GM19455 (cell line): Measurements from ENCODE around the gene NKX2-2.

Experiments
- ATAC-seq: cut with Tn5 transposase; IDR thresholded peaks from one replicate; pipeline ENCODE4 v1.9.1; 2021; ENCODE audit not compliant: unreplicated experiment

Gene NKX2-2

DNA sequence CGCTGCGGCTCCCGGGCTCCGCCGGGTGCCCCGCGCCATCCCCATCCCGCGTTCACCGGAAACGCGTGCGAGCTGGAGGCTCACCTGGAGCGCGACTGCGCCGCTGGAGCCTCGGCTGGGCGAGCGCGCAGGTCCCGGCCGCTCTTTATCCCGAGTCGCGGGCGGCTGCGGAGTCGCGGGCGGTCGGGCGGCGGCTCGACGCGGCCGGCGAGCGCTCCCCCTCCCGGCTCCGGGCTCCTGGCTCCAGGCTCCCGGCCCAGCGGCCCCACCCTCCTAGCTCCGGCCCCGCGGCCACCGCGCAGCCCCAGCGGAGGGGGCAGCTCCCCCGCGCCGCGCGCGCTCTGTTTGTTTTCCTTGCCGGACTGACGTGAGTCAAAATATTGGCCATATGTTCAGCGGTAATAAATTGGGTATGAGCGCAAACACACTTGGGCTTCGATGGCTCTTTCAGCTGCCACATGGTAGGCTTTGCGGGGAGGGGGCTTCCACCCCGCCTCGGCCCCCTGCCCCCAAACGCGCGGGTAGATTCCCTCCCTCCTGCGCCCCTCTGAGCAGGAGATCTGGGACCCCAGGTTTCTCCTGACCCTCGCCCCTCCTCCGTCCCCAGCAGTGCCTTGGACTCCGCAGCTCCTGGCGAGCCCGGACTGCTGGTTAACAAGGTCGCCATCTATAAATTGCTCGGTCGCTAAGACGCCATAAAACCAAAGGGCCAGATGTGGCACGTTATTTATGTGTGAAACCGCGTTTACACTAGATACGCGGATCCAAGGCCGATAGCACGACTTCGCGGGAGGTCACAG, 8.8 kb upstream of the NKX2-2 start:
- ATAC-seq: no peak

DNA sequence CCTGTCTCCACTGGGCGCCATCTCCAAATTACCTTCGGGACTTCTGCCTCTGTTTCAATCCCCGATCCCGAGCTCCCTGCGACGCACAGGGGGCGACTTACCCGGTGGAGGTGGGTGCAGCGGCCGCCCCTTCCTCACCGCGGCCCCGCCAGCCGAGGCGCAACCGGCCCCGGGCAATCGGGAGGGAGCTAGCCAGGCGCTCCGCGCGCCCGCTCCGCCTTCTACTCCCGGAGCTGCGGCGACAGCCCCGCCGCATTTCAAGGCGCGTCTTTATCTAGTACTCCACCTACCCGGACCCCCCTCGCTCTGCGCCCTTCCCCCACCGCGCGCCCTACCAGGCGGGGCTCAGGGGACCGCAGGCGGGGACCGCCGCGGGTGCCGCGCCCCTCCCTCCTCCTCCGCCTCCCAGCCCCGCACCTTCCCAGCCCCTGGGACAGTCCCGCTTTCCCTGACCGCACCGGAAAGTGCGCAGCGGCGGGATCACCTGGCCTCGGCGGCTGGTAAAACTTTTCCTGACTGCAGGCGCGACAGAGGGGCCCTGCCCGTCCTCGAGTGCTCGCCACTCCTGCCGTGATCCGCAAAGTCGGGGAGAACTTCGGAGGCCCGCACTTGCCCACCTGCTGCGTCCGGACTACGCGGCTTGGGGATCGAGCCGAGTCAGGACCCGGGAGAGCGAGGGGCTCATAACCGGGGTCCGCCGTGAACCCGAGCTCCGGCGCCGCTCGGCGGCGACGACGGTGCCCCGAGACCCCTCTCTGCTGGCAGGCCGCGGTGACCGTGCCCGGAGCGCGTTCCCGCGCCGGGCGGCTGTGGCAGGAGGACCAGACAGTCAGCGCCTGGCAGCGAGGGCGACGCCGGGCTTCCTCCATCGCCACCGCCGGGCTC, 8.0 kb upstream of the NKX2-2 start:
- no peak for ATAC-seq

DNA sequence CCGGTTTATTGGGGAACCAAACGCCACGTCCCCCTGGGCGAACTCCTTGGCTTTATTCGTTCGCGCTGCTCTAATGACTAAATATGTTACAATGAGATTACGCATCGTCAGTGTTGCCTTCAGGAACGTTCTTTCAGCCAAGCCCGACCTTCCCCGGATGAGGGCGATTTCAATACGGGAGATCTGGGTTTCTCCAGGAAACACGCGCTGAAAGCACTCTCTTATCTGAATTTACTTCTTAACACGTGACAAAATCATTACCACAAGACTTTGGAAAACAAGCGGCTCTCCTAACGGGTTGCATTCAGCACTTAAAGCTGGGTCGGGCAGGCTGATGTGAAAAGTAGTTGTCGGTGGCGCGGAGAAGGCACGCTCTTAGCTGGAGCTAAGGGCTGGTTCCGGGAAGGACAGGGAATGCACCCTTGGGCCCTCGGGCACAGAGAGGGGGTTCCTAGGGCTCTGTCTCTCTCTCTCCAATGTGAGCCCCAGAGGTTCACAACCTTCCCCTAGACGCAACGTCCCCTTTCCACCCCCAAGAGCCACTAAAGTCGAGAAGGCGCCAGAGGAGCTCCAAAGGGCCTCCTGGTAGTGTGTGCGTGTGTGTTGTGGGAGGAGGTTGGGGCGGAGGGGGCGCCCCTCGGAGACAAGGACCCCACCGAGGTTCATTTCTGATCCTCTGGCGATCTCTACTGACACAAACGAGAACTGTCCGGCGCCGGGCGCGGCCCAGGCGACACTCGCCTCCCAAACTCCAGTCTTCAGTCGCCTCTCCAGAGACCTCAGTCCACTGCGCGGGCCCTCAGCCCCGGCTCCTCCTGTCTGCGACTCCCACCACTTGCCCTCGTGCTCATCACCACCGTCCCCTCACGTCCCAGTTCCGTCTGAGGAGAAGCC, 7.1 kb upstream of the NKX2-2 start:
- no peak for ATAC-seq

DNA sequence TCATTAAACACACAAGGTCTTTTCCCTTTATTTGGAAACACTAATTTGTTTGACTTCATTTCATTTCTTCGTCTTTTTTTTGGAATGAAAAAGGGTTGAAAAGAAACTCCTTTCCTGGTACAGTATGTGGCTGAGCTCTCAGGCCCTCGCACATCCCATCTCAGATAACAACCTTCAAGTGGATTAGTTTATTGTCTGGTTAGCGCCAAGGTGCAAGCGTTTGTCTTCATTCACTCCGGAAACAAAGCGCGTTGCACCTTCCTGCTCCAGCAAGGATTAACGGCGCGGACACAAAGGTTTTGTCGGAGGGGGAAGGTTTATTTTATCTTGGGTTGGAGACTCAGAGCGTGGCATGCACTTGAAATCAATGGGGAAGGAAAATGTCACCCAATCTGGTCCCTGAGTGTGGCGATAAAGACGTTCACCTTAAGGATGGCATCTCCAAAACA, 5.3 kb upstream of the NKX2-2 start:
- ATAC-seq: no peak

DNA sequence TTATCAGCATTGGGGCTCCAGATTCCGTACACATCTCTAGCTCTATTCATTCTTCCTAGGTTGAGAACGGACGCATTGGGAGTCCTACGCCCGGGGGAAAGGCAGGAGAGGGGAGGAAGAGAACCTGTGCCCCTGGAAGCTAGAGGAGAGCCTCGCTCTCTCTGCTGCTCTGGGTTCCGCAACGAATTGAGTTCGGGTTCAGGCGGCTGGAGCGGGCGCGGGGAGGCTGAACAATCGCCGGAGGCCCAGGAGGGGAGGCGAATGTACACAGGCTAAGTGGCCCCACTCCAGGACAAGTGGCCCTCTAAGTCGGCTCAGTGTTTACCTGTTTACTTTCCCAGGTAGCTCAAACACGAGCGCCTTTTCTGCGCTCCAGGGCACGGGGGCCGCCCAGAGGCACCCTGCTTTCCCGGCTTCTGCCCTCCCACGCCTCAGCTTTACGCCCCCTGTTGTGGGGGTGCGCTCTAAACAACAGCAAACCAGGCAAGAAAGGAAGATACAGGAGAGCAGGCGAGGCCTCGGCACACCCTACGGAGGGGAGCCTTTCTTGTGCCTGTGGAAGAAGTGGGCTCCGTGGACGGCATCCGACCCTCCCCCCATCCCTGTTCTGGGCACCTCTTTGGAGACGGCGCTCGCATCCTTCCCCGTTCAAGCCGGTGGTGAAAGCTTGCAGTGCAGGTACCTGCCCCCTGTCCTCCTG, 4.6 kb upstream of the NKX2-2 start:
- ATAC-seq: no peak

DNA sequence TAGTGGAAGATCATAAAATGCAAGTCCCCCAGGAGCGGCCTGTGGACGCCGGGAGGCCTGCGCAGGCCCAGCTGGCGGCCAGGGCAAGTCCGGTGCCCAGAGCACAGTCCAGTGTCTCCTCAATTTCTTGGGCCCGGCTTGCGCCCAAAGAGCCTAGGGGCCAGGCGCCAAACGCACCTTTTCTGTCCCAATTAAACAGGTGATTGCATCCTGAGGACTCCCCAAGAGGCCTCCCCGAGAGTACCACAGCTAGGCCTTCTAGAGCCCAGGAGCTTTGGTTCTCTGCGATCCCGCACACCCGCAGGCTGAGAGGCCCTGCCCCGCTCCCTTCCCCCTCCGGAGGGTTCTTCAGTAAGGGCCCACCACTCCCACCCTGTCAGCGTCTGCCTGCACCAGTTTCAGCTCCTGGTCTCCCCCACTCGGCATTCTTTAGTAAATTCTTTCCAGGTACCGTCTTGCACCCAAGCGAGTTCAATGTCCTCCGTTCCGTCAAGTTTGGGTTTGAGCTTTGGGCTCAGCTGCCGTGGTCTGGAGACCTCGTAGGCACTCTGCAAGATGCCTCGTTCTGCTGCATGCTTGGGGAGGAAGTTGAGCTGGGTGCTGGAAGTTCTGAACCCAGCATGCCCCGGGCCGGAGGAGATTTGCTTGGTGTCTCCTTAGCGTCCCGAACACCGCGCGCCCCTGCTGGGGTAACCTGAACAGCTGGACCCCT, 3.9 kb upstream of the NKX2-2 start:
- ATAC-seq: no peak

DNA sequence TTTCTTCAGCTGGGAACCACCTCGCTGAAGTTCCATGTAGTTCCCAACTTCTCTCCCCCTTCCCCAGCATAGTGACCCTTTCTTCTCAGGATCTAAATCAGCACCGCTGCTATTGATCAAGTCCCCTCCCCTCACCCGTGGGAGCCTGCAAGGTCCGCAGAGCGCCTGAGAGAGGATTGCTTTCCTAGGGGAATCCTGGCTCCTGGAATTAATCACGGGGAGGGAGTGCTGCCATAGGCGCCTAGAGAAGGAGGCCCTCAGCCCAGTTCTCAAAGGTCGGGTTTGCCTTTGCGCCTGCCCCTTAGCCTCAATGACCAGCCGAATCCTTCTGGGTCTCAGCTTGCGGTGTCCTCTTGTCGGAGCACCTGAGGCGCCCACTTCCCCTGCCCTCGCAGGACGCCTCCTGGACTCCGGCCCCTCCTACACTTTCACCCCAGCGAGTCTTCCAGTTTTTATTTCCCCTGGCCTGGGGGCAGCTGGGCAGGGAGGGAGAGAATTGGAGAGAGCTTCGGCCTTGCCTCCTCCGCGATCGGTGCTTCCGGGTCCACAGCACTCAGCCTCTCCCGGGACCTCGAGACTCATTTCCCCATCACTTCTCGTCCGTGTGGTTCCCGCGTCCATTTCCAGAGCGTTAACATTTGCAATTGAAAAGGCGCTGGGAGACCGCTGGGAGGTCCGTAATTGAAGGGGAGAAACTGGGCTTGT, 3.1 kb upstream of the NKX2-2 start:
- ATAC-seq: no peak

DNA sequence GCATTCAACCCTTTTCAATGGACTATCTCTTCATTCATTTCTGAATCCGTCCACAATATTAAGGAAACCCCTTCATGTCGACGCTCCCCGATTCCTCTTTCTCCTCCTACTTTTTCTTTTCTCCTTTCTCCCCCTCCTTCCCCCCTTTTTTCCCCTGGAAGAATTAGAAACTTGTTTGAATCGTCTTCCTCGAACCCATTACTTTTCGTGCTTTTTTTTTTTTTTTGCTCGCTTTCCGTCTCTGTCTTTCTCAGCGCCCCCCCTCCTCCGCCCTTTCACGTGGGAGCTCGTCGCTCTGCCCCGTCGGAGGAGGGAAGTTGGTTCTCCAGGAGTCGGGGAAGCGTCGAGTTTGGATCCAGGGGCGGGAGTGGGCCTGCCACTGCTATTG, 2.3 kb upstream of the NKX2-2 start:
- no peak for ATAC-seq

DNA sequence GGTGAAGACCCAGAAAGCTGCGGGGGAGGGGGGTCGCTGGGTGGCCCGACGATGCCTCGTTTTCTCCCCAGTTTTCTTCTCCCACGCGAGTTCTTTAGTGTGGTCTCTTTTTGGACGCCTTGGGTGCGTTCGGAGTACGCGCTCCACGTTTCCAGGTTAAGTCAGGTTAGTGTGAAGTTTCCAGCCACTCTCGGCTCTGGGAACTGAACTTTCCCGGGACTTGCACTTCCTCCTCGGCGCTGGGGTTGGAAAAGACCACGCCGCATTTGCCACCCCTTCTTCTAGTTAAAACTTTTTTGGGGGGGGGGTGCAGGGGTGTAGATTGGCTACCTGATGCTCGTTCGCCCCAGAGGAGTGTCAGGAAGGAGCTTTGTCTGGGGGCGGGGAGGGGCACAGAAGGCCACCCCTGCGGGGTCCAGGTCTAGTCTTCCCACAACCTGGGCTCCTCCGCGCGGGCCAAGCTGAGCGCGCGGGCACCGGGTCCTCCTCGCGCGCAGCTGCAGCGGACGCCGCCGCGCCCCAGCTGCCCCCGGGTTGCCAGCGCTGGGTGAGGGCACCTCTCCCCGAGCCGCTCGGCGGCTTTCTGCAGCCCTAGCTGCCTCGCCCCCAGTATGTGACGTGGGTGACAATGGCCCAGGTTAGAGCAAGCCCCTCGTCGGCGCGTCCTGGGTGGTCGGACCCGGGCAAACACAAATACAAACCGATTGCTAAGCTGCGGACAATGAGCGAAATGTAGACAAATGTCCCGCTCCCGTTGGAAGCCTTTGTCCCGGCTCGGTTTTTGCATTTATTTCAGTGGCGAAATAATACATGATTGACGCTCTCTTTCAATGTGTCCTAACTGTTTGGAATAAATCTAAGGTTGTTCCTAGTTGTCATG, 1.7 kb upstream of the NKX2-2 start:
- ATAC-seq: no peak

DNA sequence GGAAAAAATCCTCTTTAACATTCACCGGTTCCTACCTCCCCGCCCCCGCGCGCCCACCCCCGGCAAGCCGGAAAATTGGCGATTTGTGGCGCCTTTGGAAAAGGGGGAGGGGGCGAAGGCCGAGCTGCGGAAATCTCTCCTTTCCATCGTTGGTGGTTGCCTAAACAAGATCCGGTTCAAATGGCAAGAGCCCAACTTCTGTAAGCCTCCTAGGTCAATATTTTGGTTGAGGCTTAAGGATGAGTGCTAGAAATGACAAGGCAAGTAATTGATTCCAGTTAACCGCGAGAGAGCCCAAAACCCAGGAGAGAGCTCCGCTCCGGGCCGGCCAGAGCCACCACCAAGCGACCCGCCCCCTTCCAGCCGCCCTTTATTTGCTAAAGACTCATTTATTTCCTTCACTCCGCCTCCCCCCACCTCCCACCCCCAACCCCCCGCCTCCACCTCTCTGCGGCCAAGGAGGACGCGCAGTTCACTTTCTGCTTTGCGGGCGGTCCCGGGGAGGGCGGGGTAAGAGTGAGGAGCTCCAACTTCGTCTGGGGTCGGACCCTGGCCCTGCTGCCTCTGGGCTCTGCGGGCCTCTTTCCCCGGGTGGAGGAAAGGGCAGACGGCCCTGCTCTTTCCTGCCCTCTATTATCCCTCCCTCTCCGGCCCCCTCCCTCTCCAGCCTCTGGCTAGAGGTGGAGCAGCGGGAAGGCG, 838 bp upstream of the NKX2-2 start:
- ATAC-seq: no peak

DNA sequence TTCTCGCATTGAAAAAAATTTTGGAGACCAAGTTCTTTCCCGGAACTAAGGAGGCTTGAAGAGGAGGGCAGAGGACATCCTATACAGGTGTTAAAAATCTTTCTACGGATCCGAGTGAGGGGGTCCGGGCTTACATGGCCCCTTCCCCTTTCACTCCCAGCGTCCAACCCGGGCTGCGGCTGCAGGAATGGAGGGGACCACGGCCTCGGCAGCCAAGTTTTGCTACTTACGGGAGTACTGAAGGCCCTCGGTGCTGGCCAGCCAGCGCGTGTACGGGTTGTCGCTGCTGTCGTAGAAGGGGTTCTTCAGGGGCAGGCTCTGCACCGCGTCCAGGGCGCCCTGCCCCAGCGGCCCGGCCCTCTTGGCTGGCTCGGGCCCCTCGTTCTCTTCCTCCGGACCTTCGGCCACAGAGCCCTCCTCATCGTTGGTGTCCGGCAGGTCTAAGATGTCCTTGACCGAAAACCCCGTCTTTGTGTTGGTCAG, 642 bp downstream of the NKX2-2 start:
- ATAC-seq: no peak

DNA sequence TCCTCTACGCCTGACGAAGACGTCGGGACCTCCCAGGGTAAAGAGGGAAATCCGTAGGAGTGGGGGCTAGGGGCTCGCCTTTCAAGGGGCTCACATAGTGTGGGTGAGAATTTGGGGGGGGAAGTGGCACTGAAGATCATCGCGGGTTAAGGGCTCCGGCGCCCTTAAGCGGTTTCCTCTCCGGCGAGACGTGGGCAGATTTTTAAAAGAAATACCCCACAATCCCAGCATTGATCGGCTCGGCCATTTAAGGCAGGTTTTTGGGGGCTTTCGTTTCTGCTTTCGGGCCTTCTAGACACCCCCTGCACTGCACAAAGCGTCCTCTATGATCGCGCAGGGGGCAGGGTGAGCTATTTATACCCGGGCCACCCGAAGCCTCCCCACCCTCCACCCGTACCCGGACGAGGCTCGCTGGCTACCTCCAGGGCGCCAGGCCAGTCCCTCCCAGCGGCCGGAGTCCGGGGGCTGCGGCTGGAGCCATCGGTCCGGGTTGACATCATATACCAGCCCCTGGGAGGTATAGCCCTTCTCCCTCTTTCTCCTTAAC, 1.2 kb downstream of the NKX2-2 start:
- ATAC-seq: no peak

DNA sequence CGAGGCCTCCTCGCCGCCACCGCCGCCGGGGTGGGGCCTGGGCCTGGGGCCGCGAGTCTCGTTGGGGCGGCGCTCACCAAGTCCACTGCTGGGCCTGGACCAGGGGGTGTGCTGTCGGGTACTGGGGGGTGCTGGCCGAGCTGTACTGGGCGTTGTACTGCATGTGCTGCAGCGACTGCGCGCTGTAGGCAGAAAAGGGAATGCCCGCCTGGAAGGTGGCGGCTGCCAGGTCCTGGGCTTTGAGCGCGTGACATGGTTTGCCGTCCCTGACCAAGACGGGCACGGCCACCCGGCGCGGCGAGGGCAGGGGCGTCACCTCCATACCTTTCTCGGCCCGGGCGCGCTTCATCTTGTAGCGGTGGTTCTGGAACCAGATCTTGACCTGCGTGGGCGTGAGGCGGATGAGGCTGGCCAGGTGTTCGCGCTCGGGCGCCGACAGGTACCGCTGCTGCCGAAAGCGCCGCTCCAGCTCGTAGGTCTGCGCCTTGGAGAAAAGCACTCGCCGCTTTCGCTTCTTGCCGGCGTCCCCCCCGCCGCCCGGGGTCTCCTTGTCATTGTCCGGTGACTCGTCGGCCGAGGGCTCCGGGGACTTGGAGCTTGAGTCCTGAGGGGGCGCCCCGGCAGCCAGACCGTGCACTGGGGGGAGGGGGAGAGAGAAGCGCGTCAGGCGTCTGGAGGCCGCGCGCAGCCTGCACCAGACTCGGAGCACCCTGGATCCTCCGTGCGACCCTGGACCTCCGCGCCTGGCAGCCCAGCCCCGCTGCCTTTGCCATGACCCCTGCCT, 1.8 kb downstream of the NKX2-2 start:
- no peak for ATAC-seq

DNA sequence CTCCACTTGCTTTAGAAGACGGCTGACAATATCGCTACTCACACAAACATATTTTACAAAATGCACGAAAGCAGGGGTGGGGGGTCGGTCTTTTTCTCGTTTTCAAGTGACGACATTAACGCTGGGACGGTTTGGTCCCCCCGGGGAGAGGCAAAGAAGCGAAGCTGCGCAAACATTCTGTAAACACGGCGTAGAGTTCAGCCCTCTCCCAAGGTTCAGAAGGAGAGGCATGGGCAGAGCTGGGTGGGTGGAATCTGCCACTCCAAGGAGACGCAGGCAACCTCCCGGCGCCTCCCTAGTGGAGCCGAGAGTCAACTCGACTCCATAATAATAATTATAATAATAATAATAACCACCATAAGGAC, 2.4 kb downstream of the NKX2-2 start:
- ATAC-seq: no peak

DNA sequence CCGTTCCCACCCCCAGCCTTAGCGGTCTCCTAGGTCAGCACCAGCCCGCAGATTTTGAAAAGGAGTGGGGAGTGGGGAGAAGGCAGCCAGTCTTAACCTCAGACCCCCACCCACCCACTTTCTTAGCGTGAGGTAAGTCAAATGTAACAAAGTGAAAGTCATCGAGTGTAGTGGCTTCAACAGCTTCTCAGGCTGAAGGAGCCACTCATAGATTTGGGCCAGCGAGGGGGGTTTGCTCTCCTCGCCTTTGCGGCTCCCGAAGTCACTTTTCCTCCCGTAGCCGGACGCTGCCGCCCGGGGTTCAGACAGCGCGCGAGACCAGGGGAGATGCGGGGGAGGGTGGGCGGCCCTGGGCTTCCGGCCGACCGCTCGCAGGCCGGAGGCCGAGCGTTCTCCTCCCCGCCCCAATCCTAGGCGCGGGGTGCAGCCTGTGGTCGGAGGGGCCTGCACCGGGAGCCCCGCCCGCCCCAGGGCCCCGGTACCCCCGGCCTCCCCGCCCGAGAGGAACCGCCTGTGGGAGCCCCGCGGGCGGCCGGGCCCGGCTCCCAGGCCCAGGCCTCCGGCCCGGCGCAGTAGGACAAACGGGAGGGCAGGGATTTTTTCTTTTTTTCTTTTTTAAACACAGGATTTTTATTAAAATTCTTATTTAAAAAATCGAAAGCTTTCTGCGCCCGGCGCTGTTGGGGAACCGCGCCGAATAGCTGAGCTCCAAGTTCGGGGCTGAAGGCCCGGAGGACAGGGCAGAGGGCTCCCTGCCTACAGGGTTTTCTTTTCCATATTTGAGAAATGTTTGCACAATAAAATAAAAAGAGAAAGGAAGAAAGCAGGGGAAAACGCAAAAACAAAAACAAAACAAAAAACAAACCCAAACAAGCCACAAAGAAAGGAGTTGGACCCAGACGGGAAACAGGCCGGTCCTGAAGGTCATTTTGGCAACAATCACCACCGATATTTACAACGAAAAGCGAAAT, 3.2 kb downstream of the NKX2-2 start:
- no peak for ATAC-seq
